DMS114 treated with DMSO at 0.1 percent for 48 hours (cell line): Measurements from ENCODE around the gene IDI2.
"Not testable (repeated sequence)": the region's sequence is repeated elsewhere in the genome, so short reads cannot be mapped to it uniquely, and the experiment has no call there.

Source experiments
- DNase-seq: peaks from one replicate; lab custom pipeline; 2025; ENCODE audit not compliant: unreplicated experiment; lab: John Stamatoyannopoulos, UW

The IDI2 gene

GRCh38 chr10:1047937-1048336 lies 22.3 kb upstream of the IDI2 start:
- DNase-seq = no peak

- DNase-seq = no peak
These were observed 19.8 kb upstream of the IDI2 start for GRCh38 chr10:1045415-1045814.

GRCh38 chr10:1044964-1045363 lies 19.3 kb upstream of the IDI2 start:
- no peak for DNase-seq

- no peak for DNase-seq
These were observed 18.5 kb upstream of the IDI2 start for GRCh38 chr10:1044146-1044545.

GRCh38 chr10:1043532-1043995 lies 17.9 kb upstream of the IDI2 start:
- no peak for DNase-seq

GRCh38 chr10:1041514-1041913 lies 15.9 kb upstream of the IDI2 start:
- no peak for DNase-seq

GRCh38 chr10:1040133-1040532 lies 14.5 kb upstream of the IDI2 start:
- DNase-seq = no peak

- not testable (repeated sequence) for DNase-seq
These were observed 13.1 kb upstream of the IDI2 start for GRCh38 chr10:1038769-1039168.

- DNase-seq = no peak
These were observed 11.4 kb upstream of the IDI2 start for GRCh38 chr10:1037098-1037497.

GRCh38 chr10:1036341-1036791 lies 10.7 kb upstream of the IDI2 start:
- no peak for DNase-seq

- no peak for DNase-seq
These were observed 9.5 kb upstream of the IDI2 start for GRCh38 chr10:1035201-1035600.

- no peak for DNase-seq
These were observed 9.1 kb upstream of the IDI2 start for GRCh38 chr10:1034758-1035157.

GRCh38 chr10:1033601-1034000 lies 7.9 kb upstream of the IDI2 start:
- DNase-seq = no peak

GRCh38 chr10:1029838-1030237 lies 4.2 kb upstream of the IDI2 start:
- DNase-seq = no peak

GRCh38 chr10:1026578-1026977 lies 919 bp upstream of the IDI2 start:
- no peak for DNase-seq

GRCh38 chr10:1024103-1024502 lies 1.6 kb downstream of the IDI2 start:
- no peak for DNase-seq

GRCh38 chr10:1022413-1022812 lies 3.2 kb downstream of the IDI2 start:
- no peak for DNase-seq

GRCh38 chr10:1020958-1021357 lies 4.7 kb downstream of the IDI2 start:
- no peak for DNase-seq

- no peak for DNase-seq
These were observed 5.2 kb downstream of the IDI2 start for GRCh38 chr10:1020460-1020859.

- DNase-seq = no peak
These were observed 6.3 kb downstream of the IDI2 start for GRCh38 chr10:1019362-1019761.

- DNase-seq = no peak
These were observed 10.0 kb downstream of the IDI2 start for GRCh38 chr10:1015688-1016087.

- no peak for DNase-seq
These were observed 14.0 kb downstream of the IDI2 start for GRCh38 chr10:1011696-1012095.

GRCh38 chr10:1010703-1011102 lies 15.0 kb downstream of the IDI2 start:
- no peak for DNase-seq

- DNase-seq = not testable (repeated sequence)
These were observed 15.7 kb downstream of the IDI2 start for GRCh38 chr10:1009947-1010346.
